Esophagus squamous epithelium (tissue), 4 donors: ENCODE results near the gene MTA2.

ENCODE experiments used
- CTCF ChIP-seq, 6 experiments: fragments of 450-650 bp in 4 of 6; fragments of 200-600 bp in 2 of 6; sonication (generic) in 2 of 6; IDR thresholded peaks; one replicate each; pipeline ENCODE4 v1.5.1; 2016 to 2019; ENCODE audit warnings: antibody characterized with exemption in 6 of 6, mild to moderate bottlenecking in 4 of 6, moderate library complexity in 4 of 6
- POLR2A ChIP-seq, 4 donors: fragments of 450-650 bp; IDR thresholded peaks; one replicate each; pipeline ENCODE4 v1.6.1; 2017; ENCODE audit warnings: antibody characterized with exemption in 4 of 4, mild to moderate bottlenecking in 4 of 4, moderate library complexity in 3 of 4

GRCh38 chr11:62599901-62600300 is 1.8 kb downstream of the MTA2 start:
- TF ChIP-seq CTCF (IDR thresholded peaks at IDR 0.05) = no peak
- peak in 1 of 4 donors; percentile 42 for TF ChIP-seq POLR2A (IDR thresholded peaks at IDR 0.05)
